MM.1S (cell line): ENCODE results near the gene ARL17B.
"Not testable (repeated sequence)": the region's sequence is repeated elsewhere in the genome, so short reads cannot be mapped to it uniquely, and the experiment has no call there.

ENCODE experiments used
- DNase-seq: peaks from one replicate; pipeline ENCODE4 v3.0.0-alpha.2; 2015
- H2AFZ ChIP-seq: fragments of 300-600 bp; sonication (generic); 2 replicates; pipeline ENCODE4 v1.6.0; 2016; ENCODE audit warnings: antibody characterized with exemption, low read length
- H3F3A ChIP-seq: fragments of 300-600 bp; sonication (generic); 2 replicates; pipeline ENCODE4 v1.6.1; 2016; ENCODE audit warnings: mild to moderate bottlenecking, antibody characterized with exemption, low read length, moderate library complexity, mixed read lengths; ENCODE audit not compliant: insufficient read depth
- H3K27ac ChIP-seq: fragments of 300-600 bp; sonication (generic); 2 replicates; pipeline ENCODE4 v1.5.1; 2016; ENCODE audit warnings: mild to moderate bottlenecking, low read length
- H3K27me3 ChIP-seq: fragments of 300-600 bp; sonication (generic); replicated peaks from 2 replicates; pipeline ENCODE4 v1.6.0; 2016; ENCODE audit warnings: low read length; ENCODE audit not compliant: insufficient read depth
- H3K36me3 ChIP-seq: fragments of 300-600 bp; sonication (generic); replicated peaks from 2 replicates; pipeline ENCODE4 v1.6.1; 2016; ENCODE audit warnings: mild to moderate bottlenecking, low read length, mixed read lengths; ENCODE audit not compliant: insufficient read depth
- H3K4me1 ChIP-seq: fragments of 300-600 bp; sonication (generic); 2 replicates; pipeline ENCODE4 v1.6.1; 2016; ENCODE audit warnings: low read length, mixed read lengths
- H3K4me2 ChIP-seq: fragments of 300-600 bp; sonication (generic); 2 replicates; pipeline ENCODE4 v1.6.0; 2016; ENCODE audit warnings: low read depth, low read length
- H3K4me3 ChIP-seq: fragments of 300-600 bp; sonication (generic); 2 replicates; pipeline ENCODE4 v1.5.1; 2016; ENCODE audit warnings: low read length, mixed read lengths
- H3K79me2 ChIP-seq: fragments of 300-600 bp; sonication (generic); 2 replicates; pipeline ENCODE4 v1.6.1; 2016; ENCODE audit warnings: mixed run types, low read length, mixed read lengths
- H3K9ac ChIP-seq: fragments of 300-600 bp; sonication (generic); 2 replicates; pipeline ENCODE4 v1.6.1; 2016; ENCODE audit warnings: low read length, mixed read lengths
- H3K9me2 ChIP-seq: fragments of 300-600 bp; sonication (generic); replicated peaks from 2 replicates; pipeline ENCODE4 v1.6.1; 2016; ENCODE audit warnings: mild to moderate bottlenecking, low read length, mixed read lengths; ENCODE audit not compliant: insufficient read depth
- H3K9me3 ChIP-seq: fragments of 300-600 bp; sonication (generic); replicated peaks from 2 replicates; pipeline ENCODE4 v1.6.1; 2016; ENCODE audit warnings: mild to moderate bottlenecking, low read length, mixed read lengths; ENCODE audit not compliant: insufficient read depth
- H4K20me1 ChIP-seq: fragments of 300-600 bp; sonication (generic); 2 replicates; pipeline ENCODE4 v1.6.1; 2016; ENCODE audit warnings: mild to moderate bottlenecking, low read length, moderate library complexity, mixed read lengths; ENCODE audit not compliant: insufficient read depth

ARL17B gene

GRCh38 chr17:46231359-46231758, 130.2 kb downstream of the ARL17B start:
- H3K79me2 ChIP-seq, H3K36me3 ChIP-seq, H3K4me3 ChIP-seq, H2AFZ ChIP-seq, H3K9me2 ChIP-seq, H4K20me1 ChIP-seq, H3K27me3 ChIP-seq, H3K27ac ChIP-seq, H3F3A ChIP-seq, H3K9me3 ChIP-seq, H3K4me1 ChIP-seq, H3K4me2 ChIP-seq, H3K9ac ChIP-seq, DNase-seq: not testable (repeated sequence)

- H3K9me3 ChIP-seq, H3K27ac ChIP-seq, H3K27me3 ChIP-seq, H3K9ac ChIP-seq, H4K20me1 ChIP-seq, H3F3A ChIP-seq, H3K4me2 ChIP-seq, H3K79me2 ChIP-seq, H3K36me3 ChIP-seq, H3K4me1 ChIP-seq, H3K9me2 ChIP-seq: not testable (repeated sequence)
- H2AFZ ChIP-seq, result 0 out of 2 replicates have a peak overlapping the region, but pooled peaks have one; percentile 53
- H3K4me3 ChIP-seq, result peak overlapping the region; percentile 53
- DNase-seq, result peak; percentile 86
Measured at GRCh38 chr17:46225274-46225794, 136.2 kb downstream of the ARL17B start.

GRCh38 chr17:46224864-46225263, 136.7 kb downstream of the ARL17B start:
- not testable (repeated sequence) for H2AFZ ChIP-seq, DNase-seq

More at GRCh38 chr17:46224864-46225263, 136.7 kb downstream of the ARL17B start:
- not testable (repeated sequence) for H3F3A ChIP-seq, H3K79me2 ChIP-seq, H4K20me1 ChIP-seq, H3K9me2 ChIP-seq, H3K9ac ChIP-seq, H3K27me3 ChIP-seq, H3K4me1 ChIP-seq, H3K9me3 ChIP-seq, H3K36me3 ChIP-seq, H3K4me2 ChIP-seq, H3K27ac ChIP-seq
- peak overlapping the region; percentile 53; the same call in 1 of the 2 replicates for H3K4me3 ChIP-seq
